Suppressor macrophage treated with lipopolysaccharide for 1 hour (primary cell): ENCODE data around the gene EPHA3.

Experiments used
- DNase-seq, 3 donors: peaks; one replicate each; pipeline ENCODE4 v3.0.0-alpha.2; 2020 to 2022

Gene EPHA3

GRCh38 chr3:89474333-89475130 is 367.1 kb downstream of the EPHA3 start:
- DNase-seq = no peak

GRCh38 chr3:89488800-89489580 is 381.6 kb downstream of the EPHA3 start:
- no peak for DNase-seq

- no peak for DNase-seq
These were observed 382.7 kb downstream of the EPHA3 start for GRCh38 chr3:89490129-89490528.

GRCh38 chr3:89494734-89495133 is 387.3 kb downstream of the EPHA3 start:
- DNase-seq = no peak

GRCh38 chr3:89503891-89504391 is 396.5 kb downstream of the EPHA3 start:
- no peak for DNase-seq

- DNase-seq = no peak
These were observed 397.0 kb downstream of the EPHA3 start for GRCh38 chr3:89504432-89504831.

- no peak for DNase-seq
These were observed 399.2 kb downstream of the EPHA3 start for GRCh38 chr3:89506462-89507103.

GRCh38 chr3:89521328-89521727 is 413.9 kb downstream of the EPHA3 start:
- DNase-seq = no peak

- no peak for DNase-seq
These were observed 414.7 kb downstream of the EPHA3 start for GRCh38 chr3:89522155-89522554.

GRCh38 chr3:89525609-89526008 is 418.2 kb downstream of the EPHA3 start:
- DNase-seq = no peak

GRCh38 chr3:89527736-89528305 is 420.4 kb downstream of the EPHA3 start:
- DNase-seq = no peak
